ENCODE results near the gene ZNRF3.
"Not testable (repeated sequence)": the region's sequence is repeated elsewhere in the genome, so short reads cannot be mapped to it uniquely, and the experiment has no call there.

The ZNRF3 gene

DNA sequence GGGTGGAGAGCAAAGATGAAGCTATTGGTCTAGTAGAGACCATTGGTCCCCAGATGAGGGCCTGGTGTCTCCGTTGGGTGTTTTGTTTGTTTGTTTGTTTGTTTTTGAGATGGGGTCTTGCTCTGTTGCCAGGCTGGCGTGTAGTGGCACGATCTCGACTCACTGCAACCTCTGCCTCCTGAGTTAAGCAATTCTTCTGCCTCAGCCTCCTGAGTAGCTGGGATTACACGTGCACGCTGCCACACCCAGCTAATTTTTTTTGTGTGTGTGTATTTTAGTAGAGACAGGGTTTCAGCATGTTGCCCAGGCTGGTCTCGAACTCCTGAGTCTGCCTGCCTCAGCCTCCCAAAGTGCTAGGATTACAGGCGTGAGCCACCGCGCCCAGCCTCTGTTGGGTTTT lies 25.4 kb downstream of the ZNRF3 start:
- not testable (repeated sequence) for DNase-seq

DNA sequence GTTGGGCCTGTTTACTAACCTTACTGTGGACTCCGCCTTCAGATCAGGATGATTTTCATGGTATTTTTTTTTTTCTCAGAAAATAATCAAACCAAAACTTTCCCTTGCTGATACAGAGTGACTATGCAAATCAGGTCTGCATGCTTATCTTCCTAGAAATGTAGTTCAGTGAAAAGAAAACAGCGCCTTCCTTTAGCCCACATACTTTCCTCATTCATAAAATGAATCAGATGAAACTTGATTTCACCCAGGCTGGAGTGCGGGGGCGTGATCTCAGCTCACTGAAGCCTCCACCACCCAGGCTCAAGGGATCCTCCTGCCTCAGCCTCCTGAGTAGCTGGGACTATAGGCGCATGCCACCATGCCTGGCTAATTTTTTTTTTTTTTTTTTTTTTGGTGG lies 26.0 kb downstream of the ZNRF3 start:
- no peak for DNase-seq

DNA sequence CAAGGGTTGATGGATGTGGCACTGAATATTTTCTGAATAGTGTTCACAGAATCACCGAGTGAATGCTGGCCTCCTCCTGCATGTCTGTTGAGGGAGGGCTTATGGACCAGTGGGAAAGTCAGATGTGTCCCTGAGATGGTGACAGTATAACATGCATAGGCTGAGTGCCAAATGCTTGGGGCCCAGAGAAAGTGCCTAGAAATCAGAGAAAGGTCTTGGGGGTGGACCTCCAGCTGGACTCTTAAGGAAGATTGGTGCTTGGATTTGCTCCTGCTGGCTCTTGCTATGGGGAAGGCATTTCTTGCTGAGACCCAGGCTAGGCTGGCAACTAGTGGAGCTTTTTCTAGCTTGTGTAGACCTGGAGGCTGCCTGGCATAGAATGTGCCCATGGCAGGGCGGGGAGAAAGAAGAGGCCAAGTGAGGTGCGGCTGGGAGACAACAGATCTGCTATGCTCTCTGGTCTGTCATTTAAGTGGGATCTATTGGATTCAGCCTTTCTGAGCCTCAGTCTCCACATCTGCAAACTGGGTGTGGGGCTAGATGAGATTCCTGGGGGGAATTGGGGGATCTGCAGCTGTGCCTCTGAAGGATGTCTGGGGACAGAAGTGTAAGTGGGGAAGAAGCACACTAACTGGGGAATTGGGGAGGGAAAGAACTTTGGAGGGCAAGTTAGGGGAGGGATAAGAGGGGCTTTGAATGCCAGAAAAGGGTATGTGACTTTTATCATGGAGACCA lies 27.4 kb downstream of the ZNRF3 start:
- no peak for DNase-seq

DNA sequence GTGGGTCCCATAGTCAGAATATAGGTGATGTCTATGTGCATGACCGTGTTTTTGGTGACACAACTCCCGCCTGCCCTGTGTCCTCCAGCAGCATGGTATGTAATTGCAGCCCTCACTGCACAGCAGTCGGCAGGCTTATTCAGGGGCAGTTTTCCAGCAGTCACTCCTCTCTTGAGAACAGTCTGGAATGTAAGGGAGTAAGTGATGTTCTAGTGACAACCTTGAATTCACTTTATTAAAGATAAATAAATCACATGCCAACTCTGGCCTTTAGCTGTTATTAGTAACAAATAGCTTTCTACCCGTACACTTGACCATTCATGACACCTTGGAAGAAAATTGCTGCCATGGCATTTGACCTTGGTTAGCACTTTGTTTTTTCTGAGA lies 27.9 kb downstream of the ZNRF3 start:
- no peak for DNase-seq

DNA sequence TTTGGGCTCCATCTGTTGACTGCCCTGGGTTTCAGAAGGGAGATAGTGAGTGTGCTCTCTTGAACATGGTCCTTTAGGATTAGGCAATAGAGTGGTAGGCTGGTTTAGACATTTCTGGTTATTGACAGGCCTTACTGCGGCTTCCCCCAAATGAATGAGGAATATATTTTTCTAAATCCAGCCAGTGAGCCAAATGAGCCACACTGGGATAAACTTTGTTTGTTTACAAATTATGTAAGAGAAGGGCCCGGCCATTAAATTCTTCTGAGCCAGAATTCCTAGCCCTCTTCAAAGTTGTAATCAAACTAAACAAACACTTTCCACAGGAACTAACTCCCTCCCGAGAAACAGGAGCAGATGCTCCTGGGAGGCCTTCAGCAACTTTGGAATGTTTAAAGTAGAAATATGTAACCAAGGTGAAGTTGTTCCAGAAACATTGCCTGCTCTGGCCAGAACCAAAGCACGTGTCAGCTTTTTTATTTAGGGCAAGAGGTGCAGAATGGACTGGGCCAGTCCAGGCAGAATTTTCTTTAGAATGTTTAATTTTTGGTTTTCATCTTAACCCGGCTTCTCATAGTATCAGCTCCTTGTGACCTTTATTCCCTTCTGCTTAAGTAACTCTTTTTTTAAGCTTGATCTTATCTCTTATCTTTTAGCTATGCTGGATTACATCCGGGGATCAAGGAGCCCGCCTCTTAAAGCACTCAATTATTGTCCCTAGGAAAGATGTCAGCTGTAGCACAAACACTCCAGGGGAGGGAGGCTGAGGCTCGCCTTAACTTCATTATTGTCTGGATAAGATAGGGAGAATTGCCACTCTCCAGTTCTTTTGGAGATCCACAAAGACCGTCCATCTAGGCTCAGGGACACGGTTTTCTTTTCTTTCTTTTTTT lies 28.7 kb downstream of the ZNRF3 start:
- DNase-seq: no peak

DNA sequence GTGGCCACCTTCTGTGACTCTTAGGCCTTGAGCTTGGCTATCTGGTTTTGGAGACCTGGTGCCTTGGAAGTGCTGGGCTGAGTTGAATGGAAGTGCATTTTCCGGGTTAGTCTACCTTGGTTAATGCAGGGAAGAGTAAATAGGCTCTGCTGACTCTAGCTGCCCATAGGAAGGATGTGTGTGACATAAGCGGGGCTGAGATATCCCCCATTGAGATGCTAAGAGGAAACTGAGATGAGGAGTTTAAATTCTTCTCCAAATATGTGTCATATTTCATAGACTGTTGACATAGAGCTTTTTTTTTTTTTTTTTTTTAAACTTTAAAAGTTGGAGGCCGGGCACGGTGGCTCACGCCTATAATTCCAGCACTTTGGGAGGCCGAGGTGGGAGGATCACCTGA lies 30.8 kb downstream of the ZNRF3 start:
- no peak for DNase-seq

DNA sequence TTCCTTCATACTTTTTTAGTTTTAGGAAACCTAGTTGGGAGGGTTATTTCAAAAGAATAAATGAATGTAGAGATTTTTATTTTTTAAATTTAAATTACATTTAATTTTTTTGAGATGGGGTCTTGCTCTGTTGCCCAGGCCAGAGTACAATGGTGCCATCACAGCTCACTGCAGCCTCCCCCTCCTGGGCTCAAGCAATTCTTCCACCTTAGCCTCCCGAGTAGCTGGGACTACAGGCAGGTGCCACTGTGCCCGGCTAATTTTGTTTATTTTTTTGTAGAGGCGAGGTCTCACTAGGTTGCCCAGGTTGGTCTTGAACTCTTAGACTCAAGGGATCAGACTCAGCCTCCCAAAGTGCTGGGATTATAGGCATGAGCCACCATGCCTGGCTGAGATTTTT lies 32.6 kb downstream of the ZNRF3 start:
- DNase-seq: no peak

DNA sequence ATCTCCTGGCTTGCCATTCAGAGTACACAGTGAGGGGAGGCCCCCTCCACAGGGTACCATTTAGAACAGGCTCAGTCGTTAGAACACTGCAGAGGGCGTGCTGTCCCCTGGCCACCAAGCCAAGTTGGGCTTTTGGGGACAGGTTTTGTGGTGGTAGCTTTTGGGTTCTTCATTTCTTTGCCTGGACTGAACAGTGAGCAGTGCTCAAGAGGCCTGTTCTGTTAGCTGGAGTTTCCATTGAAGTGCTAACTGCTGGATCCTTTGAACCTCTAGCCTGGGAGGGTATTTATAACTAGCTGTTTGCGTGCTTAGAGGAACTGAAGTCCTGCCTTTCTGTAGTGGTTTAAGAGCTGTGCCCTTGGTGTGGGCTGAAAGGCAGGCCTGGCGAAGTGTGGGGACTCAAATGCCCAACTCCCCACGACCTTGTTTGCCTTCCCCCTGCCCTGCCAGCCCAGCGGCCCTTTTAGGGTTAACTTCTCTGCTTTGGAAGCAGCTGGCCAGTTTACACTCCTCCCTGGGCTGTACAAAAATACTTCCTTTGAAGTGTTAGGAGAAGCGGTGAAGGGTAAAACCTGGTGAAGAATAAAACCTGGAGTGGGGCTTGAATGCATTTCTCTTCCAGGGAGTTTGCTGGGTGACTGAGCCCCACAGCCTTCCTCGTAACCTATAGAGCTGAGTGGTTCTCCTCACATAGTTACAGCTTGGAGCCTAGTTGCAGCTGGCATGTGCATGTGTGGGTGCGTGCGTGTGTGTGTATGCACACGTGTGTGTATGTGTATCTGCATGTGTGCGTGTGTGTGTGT lies 34.6 kb downstream of the ZNRF3 start:
- no peak for DNase-seq

DNA sequence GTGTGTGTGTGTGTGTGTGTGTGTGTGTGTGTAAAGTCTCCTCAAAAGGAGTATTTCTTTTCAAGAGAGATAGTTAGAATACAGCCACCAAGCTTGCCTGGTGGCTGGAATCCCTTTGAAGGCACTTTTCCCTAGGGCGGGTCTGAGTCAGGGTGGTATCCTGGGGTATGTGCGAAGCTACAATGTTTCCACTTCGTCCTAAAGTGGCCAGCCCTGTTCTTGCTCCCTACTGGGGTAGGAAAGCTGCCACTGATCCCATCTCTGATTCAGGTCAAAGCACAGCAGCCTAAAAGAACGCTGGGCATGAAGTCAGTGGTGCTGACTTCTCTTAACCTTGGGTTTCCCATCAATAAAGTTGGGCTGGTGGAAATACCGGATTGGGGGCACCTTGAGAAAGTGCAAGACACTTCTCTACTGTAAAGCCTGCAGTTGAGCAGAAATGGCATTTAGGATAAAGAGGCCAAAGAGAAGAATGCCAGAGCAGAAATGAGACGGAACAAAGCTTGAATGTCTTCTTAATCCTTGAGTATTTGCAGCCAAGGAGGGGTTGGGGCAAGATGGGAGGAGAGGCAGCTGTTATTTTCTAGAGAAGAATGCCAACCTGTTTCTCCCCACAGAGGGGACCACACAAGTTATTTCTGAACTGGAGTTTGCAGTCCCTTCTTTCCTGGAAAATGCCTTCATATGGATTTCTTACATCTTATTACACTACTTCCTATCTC lies 35.3 kb downstream of the ZNRF3 start:
- DNase-seq: no peak

DNA sequence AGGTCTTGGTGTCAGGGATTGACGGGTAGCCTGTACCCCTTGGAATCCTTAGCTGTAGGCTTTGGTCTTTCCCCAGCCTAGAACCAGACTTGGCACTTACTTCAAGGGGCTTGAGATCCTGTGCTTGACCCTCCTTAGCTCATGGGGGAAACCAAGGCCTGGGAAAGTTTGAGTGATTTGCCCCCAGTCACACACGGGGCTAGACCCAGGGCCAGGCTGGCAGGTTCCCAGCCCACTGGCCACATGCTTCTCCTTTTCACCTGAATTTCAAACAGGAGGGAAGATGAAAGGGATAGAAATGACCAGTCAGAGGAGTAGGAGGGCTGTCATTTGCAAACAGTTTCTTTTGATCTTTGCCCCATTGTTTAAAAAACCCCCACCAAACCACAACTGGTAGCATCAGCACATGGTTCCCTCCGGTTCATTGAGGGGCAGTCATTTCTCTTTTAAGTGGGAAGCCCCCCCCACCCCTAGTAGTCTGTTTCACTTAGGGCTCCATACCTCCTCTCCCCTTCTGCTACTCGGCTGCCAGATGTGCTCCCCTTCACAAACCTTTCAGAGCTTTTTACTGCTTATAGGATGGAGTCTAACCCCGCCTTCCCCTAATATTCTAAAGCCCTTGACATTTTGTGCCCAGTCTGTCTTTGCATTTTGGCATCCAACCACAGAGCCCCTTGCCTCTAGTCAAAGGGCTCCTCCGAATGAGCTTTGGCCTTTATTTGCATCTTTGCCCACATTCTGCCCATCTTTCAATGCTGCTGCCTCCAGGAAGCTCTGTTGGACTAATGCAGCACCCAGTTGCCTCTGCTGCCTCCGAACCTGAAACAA lies 37.6 kb downstream of the ZNRF3 start:
- no peak for DNase-seq

DNA sequence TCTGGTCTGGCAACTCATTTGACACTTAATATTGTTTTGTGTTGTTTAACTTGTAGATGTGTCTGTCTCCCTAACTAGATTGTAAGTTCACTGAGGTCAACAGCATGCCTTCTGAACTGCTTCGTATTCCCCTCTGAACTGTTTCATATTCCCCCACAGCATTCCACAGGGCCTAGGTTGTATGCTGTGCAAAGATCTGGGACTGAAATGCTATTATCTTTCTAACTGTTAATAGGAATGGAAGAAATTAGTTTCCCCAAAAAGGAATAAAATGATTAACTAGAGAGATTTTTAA lies 38.2 kb downstream of the ZNRF3 start:
- no peak for DNase-seq

DNA sequence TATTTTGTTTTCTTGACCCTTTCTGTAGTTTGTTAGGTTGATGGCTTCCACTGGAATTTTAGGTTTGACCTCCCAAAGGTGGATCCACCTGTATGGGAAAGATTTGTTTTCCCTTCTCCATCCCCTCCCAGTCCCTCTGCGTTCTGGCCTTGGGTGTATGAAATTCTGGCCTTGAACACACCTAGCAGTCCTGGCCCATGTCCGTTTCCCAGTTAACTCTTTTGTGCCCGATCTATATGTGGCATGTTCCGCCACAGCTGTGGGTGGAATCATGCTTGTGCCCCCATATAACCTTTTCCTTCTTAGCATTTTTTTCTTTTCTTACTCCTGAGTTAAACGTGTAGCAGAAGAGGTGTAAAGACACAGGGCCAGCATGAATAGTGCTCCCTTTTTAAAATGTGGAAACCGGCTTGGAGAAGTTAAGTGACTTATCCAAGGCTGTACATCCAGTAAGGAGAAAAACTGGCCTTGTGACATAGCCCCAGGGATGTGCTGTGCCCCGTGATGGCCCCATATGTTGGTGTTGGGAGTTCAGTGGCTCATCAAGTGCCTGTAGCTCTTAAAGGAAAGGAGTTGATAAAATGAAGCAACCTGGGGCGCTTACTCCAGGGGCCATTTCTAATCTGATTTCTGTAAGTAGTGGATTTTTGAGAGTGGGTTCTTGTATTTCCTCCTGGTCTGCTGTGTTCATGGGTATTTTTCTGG lies 39.3 kb downstream of the ZNRF3 start:
- no peak for DNase-seq

DNA sequence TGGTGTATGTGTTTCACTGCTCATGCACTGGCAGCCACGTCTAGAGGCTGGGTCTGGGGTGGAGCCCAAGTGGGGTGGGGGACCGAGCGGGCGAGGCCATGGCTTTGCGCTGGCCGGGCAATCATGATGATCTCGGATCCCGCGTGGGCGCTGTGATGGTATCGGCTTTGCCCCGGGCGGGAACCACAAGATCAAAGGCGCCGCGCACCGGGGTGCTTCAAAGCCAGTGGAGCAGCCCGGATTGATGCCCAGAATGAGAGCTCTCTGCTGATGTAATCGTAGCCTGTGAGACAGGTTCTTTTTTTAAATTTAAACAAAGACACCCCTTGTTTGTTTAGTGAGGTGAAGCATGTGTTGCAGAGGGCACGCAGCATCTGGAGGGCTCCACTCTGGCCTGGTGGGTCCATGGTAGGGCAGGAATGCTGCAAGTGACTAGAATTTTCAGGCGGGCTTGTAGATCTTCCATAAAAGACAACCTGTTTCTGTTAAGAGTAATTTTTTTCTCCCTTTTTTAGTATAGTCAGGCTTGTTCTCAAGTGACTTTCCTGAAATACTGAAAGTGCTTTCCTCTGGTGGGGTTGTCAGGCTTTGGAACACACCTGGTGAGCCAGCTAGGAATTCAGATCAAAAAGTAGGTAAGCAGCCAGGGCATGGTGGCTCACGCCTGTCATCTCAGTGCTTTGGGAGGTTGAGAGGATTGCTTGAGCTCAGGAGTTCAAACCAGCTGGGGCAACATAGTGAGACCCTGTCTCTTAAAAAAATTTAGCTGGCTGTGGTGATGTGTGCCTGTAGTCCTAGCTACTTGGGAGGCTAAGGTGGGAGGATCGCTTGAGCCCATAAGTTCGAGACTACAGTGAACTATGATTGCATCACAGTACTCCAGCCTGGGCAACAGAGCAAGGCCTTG lies 40.7 kb downstream of the ZNRF3 start:
- DNase-seq: no peak

DNA sequence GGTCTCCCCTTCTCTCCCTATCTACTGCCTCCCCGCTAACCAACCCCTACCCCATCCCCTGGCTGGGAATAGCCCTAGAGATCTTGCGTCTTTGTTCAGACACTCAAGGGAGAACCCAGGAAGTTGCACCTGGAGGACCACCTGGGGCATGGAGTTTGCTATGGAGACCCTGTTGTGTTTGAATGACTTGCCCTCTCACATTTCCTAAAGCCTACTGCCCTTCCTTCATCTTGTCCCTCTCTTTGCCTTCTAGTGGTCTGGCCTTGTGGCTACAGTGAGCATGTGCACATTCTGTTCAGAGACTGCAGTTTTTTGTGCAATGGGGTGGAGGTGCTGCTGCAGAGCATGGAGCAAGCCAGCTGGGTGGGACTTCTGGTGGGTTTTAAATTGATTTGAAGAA lies 42.5 kb downstream of the ZNRF3 start:
- no peak for DNase-seq

DNA sequence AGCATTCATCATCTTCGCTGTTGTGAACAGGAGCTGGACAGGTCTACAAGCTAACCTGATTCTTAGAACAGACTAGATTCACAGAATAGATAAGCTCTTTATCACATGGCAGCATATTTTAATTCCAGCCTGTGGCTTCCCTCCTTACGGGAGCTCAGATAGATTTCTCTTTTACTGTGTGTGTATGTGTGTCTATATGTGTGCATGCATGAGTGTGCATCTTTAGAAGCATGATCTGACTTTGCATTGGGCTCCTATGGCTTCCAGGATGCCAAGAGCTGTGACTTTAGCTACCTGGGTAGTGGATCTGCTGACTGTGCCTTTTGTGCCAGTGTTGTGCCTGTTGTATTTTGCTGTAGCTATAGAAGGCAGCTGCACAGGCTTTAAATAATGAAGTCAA lies 44.3 kb downstream of the ZNRF3 start:
- no peak for DNase-seq

DNA sequence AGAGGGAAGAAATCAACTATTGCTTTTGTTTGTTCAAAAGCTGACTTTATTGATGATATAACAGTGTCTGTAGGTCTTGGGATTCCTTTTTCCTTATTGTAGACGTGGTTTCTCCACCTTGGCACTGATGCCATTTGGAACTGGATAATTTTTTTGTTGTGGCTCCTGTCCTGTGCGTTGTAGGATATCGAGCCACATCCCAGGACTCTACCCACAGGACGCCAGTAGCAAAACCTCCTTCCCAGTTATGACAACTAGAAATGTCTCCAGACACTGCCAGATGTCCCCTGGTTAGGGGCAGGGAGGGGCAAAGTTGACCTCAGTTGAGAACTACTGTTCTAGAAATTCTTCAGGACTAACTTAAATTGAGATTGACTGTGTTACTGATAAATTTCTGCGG lies 45.8 kb downstream of the ZNRF3 start:
- DNase-seq: no peak

DNA sequence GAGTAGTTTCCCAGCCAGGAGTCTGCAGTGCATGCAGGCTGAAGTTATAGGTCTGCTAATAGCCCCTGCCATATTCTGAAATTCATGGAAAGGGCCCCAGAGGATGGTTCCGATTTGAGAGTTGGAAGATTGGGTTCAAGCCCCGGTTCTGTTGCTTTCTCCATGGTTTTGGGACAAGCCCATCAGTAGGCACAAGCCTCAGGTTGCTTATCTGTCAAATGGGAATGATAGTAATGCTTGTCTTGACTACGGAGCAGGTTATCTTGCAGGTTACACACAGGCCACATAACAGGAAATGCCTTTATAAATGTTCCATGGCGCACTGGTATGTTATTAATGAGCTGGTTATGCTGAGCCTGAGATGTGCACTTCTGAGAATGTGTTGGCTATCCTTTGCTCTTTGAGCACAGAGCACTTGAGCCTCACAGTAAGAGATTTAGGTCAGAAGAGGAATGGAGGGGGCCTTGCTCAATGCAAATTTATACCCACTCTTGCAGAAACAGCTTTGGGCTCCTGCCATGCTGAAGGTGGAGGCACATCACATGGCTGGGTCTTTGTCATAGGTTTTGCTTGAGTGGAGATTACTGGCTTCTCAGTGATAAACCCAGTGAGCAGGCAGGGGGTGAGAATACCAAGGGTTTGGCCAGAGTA lies 47.1 kb downstream of the ZNRF3 start:
- DNase-seq: no peak

DNA sequence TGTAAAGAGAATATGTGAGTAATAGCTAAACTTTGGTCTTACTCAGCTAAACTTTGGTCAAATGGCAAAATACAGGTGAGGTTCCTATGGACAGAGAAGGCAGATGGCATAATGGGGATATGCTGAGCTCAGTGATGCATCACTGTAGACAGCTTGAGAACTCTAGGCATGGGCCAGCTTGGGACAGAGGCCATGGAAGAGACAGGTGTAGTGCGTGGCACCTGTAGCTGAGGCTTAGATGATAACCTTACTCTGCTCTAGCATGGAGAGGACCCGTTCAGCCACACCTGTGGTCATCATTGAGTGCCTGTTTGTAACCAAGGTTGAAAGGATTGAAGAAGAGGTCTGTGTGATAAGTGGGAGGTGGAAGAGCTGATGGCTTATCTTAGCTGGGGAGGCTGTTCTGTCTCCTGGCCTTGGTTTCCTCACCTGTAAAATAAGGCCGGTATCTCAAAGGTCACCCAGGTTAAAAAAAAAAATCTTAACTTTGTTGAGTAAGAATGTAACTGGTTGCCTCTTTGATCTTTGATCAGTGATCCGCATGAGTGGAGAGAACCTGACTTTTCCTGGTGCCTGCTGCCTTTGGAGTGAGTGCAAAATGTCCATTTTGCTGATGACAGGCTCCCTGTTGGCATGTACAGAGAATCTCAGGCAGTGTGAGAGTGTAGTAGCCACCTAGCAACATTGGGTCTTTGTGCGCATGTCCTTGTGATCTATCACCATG lies 48.6 kb downstream of the ZNRF3 start:
- DNase-seq: no peak

DNA sequence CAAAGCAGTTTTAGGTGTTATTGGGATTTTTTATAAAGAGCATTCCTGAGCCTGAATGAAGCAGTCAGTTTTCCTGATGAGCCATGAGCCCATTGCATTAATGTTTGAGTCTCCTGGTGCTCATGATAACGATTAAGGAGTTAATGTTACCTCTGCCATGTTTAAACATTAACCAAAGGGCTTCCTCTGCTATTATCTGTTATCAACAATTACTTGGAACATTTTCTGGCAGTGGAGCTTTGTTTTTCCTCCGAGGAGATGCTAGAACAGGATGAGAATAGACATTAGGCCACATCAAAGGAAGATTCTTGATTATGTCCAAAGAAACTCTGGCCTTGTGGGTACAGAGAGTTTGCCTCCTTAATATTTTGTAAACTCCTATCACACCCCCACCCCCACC lies 49.9 kb downstream of the ZNRF3 start:
- DNase-seq: no peak

Measured in central memory CD4-positive, alpha-beta T cell (primary cell).